NB4 (cell line): ENCODE results near the gene FASN.

Experiments
- DNase-seq: peaks from one replicate; pipeline ENCODE4 v3.0.0; 2010; ENCODE audit warnings: low read depth
- H3K4me3 ChIP-seq: one replicate; pipeline ENCODE4 v1.5.1; 2011; ENCODE audit warnings: mild to moderate bottlenecking, low read depth, low read length, moderate library complexity
- CTCF ChIP-seq: IDR thresholded peaks from one replicate; pipeline ENCODE4 v1.5.1; 2012; ENCODE audit warnings: low read depth, low read length
- MYC ChIP-seq: IDR thresholded peaks from 2 replicates; pipeline ENCODE4 v1.6.1; 2011; ENCODE audit warnings: low read depth, low read length
- POLR2A ChIP-seq: IDR thresholded peaks from 2 replicates; pipeline ENCODE4 v1.6.1; 2011; ENCODE audit warnings: mild to moderate bottlenecking; ENCODE audit not compliant: insufficient read length; ENCODE audit errors: extremely low read depth
- TF ChIP-seq, protein P1 (sequence below): IDR thresholded peaks from 2 replicates; pipeline ENCODE4 v1.6.1; 2011; ENCODE audit warnings: low read depth, low read length

FASN gene

GRCh38 chr17:82088838-82089722 lies 9.0 kb downstream of the FASN start:
- H3K4me3 ChIP-seq = no peak overlapping the region
- peak; percentile 4 for DNase-seq
- TF ChIP-seq POLR2A = peak; percentile 7
- no peak for TF ChIP-seq CTCF

GRCh38 chr17:82087961-82088837 lies 9.8 kb downstream of the FASN start:
- TF ChIP-seq, protein P1, sequence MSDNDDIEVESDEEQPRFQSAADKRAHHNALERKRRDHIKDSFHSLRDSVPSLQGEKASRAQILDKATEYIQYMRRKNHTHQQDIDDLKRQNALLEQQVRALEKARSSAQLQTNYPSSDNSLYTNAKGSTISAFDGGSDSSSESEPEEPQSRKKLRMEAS = no peak
- no peak for TF ChIP-seq MYC
- TF ChIP-seq CTCF = no peak
- peak; percentile 20 for TF ChIP-seq POLR2A
- no peak for DNase-seq
- no peak overlapping the region for H3K4me3 ChIP-seq

DNA sequence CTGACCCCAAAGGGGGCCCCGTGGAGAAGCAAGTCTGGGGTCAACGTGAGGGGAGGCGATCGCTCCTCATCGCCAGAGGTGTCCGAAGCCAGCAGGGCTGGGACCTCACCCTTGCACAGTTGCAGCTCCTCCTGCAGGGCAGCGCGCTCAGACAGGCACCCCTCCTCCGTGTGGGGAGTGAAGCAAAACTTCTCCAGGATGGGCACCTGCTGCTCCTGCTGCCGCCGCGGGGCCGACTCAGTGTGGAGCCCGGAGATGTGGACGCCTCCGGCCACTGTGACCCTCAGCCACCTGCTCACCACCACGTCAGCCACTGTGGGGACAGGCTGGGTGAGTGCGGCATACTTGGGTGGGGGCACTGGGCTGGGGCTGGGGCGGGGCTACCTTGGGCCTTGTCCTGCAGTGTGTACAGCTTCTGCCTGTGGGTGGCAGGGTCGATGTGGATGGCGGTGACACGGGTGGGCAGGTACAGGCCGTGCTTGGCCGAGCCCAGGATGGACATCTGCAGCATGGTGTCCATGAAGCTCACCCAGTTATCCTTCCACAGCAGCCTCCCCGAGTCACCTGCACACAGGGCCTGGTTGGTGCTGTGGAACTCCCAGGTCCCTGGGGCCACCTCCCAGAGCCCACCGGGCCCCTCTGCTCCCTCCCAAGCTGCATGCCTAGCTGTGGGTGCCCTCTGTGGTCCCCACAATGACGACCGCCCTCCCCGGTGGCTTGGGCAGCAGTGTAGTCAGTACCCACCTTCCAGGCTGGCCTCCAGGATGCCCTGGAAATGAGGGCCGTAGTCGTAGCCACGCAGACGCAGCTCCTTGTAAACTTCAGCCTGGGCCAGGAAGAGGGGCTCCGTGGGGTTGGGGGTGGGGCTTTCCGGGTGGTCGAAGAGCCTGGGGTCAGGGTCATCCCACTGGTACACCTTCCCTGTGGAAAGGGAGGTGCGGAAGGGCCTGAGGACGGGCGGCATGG lies 10.8 kb downstream of the FASN start:
- TF ChIP-seq POLR2A = peak; percentile 9
- TF ChIP-seq, protein P1 = no peak
- H3K4me3 ChIP-seq = no peak overlapping the region
- no peak for DNase-seq

DNA sequence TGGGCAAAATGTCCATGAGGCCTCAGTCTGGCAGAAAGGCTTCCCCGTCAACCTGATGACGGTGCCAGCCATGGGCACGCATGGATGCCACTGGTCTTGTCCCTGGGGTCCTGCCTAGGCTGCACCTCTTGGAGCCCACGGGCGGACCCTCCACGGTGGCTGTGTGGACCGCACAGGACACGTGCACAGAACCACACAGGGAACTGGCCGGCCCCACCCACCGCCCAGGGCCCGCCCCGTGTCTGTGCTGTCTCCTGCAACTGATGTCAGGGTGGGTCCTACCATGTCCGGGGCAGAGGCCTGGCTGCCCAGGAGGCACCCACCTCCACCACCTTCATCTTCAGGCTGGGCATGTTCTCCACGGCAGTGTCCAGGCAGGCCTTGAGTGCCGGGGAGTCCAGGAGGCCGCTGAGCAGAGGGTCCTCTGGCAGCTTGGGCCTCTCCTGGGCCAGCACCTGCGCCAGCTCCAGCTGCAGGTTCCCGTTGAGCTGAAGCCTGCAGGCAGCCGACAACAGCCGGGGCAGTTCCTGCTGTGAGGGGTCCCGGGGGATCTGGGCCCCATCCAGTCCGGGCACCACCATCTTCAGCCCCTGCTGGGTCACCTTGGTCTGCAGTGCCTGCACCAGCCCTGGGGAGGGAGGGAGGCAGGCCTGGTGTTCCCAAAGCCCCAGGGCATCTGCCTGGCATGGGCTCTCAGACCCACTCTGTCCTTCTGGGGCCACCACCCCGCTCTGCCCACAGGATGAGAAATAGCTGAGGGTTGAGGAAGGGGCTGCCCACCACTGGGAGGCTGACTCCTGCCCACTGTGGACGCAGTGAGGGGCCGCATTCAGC lies 11.9 kb downstream of the FASN start:
- H3K4me3 ChIP-seq = no peak overlapping the region
- DNase-seq = no peak
- TF ChIP-seq POLR2A (no peak), CTCF (no peak), MYC (no peak)
- TF ChIP-seq, protein P1 = no peak

- no peak overlapping the region for H3K4me3 ChIP-seq
- TF ChIP-seq, protein P1 = no peak
- no peak for TF ChIP-seq MYC
- no peak for TF ChIP-seq CTCF
- TF ChIP-seq POLR2A = no peak
- DNase-seq = no peak
Measured at GRCh38 chr17:82085031-82085861, 12.8 kb downstream of the FASN start.
